ENCODE results near the gene ONECUT3. TPM values are rescaled to one million over a fixed set of nuclear protein-coding genes. Genes with fewer than 3 reads are reported as not detected.
"Not testable (repeated sequence)": the region's sequence is repeated elsewhere in the genome, so short reads cannot be mapped to it uniquely, and the experiment has no call there.

The ONECUT3 gene
- total RNA-seq, 4 donors from 2014 or later, result 0.04 TPM; not detected in 3

GRCh38 chr19:1791879-1792278, 38.6 kb downstream of the ONECUT3 start:
- no CpG with 5 or more reads among the region's 14 CpGs for WGBS, 2 donors (ENCODE audit: low coverage in 1 of 2)
- ATAC-seq, result no peak
- TF ChIP-seq EP300 (IDR thresholded peaks at IDR 0.05) (no peak), POLR2AphosphoS5 (IDR thresholded peaks at IDR 0.05) (no peak), POLR2A (IDR thresholded peaks at IDR 0.05) (no peak)
- TF ChIP-seq, protein P1, sequence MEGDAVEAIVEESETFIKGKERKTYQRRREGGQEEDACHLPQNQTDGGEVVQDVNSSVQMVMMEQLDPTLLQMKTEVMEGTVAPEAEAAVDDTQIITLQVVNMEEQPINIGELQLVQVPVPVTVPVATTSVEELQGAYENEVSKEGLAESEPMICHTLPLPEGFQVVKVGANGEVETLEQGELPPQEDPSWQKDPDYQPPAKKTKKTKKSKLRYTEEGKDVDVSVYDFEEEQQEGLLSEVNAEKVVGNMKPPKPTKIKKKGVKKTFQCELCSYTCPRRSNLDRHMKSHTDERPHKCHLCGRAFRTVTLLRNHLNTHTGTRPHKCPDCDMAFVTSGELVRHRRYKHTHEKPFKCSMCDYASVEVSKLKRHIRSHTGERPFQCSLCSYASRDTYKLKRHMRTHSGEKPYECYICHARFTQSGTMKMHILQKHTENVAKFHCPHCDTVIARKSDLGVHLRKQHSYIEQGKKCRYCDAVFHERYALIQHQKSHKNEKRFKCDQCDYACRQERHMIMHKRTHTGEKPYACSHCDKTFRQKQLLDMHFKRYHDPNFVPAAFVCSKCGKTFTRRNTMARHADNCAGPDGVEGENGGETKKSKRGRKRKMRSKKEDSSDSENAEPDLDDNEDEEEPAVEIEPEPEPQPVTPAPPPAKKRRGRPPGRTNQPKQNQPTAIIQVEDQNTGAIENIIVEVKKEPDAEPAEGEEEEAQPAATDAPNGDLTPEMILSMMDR (IDR thresholded peaks at IDR 0.05), result no peak
- Histone ChIP-seq H3K4me3 (no peak overlapping the region), H3K9me3 (peaks cover 0 to 4% (median 0%) of the 10 kb centered on the region in 3 donors), H3K4me1 (peaks cover 0 to 21% (median 2%) of the 10 kb centered on the region in 3 donors), H3K27me3 (peaks cover 85% of the 10 kb centered on the region), H3K27ac (no peak overlapping the region), H3K36me3 (no peaks in the 10 kb centered on the region)

DNA sequence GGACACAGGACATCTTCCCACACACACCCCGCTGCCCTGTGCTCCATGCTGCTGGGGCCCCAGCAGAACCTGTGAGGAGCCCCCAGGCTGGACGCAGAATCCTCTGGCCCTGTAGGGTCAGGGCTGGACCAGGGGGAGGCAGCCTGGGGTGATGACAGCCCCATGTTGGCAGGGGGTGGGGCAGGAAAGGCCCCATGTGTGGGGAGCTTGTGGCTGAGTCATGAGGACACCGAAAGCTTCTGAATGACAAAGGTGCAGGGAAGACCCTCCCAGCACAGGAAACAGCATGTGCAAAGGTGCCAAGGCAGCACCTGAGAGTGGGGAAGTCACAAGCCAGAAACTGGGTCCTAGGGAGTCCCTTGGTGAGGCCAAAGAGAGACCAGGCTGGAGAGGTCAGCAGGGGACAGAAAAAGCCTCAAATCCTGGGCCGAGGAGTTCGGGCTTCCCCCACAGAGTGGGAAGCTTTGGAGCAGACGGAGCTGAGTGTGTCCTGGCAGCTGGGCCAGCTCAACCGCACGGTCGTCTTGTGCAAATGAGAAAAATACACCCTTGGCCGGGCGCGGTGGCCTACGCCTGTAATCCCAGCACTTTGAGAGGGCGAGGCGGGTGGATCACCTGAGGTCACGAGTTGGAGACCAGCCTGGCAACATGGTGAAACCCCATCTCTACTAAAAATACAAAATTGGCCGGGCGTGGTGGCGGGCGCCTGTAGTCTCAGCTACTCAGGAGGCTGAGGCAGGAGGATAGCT, 41.3 kb downstream of the ONECUT3 start:
- H3K27me3 ChIP-seq, result peaks cover 67% of the 10 kb centered on the region
- H3K4me1 ChIP-seq, result peaks cover 0 to 11% (median 0%) of the 10 kb centered on the region in 3 donors
- no peak overlapping the region for H3K27ac ChIP-seq
- WGBS, 2 donors (ENCODE audit: low coverage in 1 of 2), result 58 to 67% methylated on average over 3 to 9 of the region's 20 CpGs
- TF ChIP-seq EP300 (IDR thresholded peaks at IDR 0.05), result no peak
- TF ChIP-seq POLR2A (IDR thresholded peaks at IDR 0.05), result no peak
- TF ChIP-seq, protein P1 (IDR thresholded peaks at IDR 0.05), result no peak
- no peak for TF ChIP-seq POLR2AphosphoS5 (IDR thresholded peaks at IDR 0.05)
- H3K36me3 ChIP-seq, result no peaks in the 10 kb centered on the region
- ATAC-seq, result no peak
- peaks cover 0 to 4% (median 0%) of the 10 kb centered on the region in 3 donors for H3K9me3 ChIP-seq
- no peak overlapping the region for H3K4me3 ChIP-seq

GRCh38 chr19:1796395-1797142, 43.3 kb downstream of the ONECUT3 start:
- peaks cover 0 to 8% (median 0%) of the 10 kb centered on the region in 3 donors for H3K4me1 ChIP-seq

GRCh38 chr19:1797313-1797712, 44.0 kb downstream of the ONECUT3 start:
- not testable (repeated sequence) for H3K36me3 ChIP-seq, H3K4me1 ChIP-seq
- WGBS, 2 donors (ENCODE audit: low coverage in 1 of 2), result 93 to 100% methylated on average over 3 to 5 of the region's 7 CpGs

More at GRCh38 chr19:1796395-1797142, 43.3 kb downstream of the ONECUT3 start:
- Histone ChIP-seq H3K4me3 (no peak overlapping the region), H3K36me3 (no peaks in the 10 kb centered on the region), H3K27me3 (peaks cover 50% of the 10 kb centered on the region), H3K27ac (no peak overlapping the region), H3K9me3 (no peaks in the 10 kb centered on the region)
- 68 to 75% methylated on average over 4 to 15 of the region's 52 CpGs for WGBS, 2 donors (ENCODE audit: low coverage in 1 of 2)
- ATAC-seq, result no peak
- no peak for TF ChIP-seq POLR2AphosphoS5 (IDR thresholded peaks at IDR 0.05)
- no peak for TF ChIP-seq EP300 (IDR thresholded peaks at IDR 0.05)
- TF ChIP-seq POLR2A (IDR thresholded peaks at IDR 0.05), result no peak
- TF ChIP-seq, protein P1 (IDR thresholded peaks at IDR 0.05), result no peak

DNA sequence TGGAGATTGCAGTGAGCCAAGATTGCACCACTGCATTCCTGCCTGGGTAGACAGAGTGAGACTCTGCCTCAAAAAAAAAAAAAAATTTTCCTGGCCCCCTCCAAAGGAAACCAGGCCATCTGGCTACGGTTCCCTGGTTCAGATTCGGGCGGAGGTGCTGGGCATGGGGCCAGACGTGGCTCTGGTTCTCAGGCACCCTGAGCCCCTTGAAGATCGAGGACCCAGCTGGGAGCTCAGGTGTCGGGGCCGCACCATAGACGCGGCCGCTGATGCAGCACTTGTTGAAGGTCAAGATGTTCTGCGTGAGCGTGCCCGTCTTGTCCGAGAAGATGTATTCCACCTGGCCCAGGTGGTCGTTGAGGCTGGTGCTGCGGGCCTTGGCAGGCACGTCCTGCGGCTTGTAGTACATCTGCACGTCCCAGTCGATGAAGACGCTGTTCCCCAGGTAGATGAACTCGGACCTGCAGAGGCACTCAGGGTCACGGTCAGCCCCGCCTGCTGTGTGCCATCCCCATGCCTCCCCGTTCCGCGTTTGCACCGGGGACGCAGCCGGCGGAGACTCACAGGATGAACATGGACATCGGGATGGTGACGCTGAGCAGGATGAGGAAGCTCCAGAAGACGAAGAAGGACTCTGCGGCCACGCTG, 46.5 kb downstream of the ONECUT3 start:
- Histone ChIP-seq H3K27ac (no peak overlapping the region), H3K4me3 (no peak overlapping the region), H3K27me3 (peaks cover 23% of the 10 kb centered on the region), H3K4me1 (peaks cover 0 to 8% (median 0%) of the 10 kb centered on the region in 3 donors), H3K9me3 (no peaks in the 10 kb centered on the region), H3K36me3 (no peaks in the 10 kb centered on the region)
- no peak for ATAC-seq
- 98 to 100% methylated on average over 2 to 8 of the region's 36 CpGs for WGBS, 2 donors (ENCODE audit: low coverage in 1 of 2)
- TF ChIP-seq POLR2AphosphoS5 (IDR thresholded peaks at IDR 0.05) (no peak), EP300 (IDR thresholded peaks at IDR 0.05) (no peak)
- TF ChIP-seq, protein P1 (IDR thresholded peaks at IDR 0.05), result no peak

More at GRCh38 chr19:1797313-1797712, 44.0 kb downstream of the ONECUT3 start:
- not testable (repeated sequence) for H3K4me3 ChIP-seq, H3K9me3 ChIP-seq, H3K27ac ChIP-seq, ATAC-seq
- H3K27me3 ChIP-seq, result peaks cover 43% of the 10 kb centered on the region
